IPS-NIHi7 (cell line): ENCODE data around the gene RGS9.
"Not testable (repeated sequence)": the region's sequence is repeated elsewhere in the genome, so short reads cannot be mapped to it uniquely, and the experiment has no call there.

ENCODE experiments used
- DNase-seq: peaks from one replicate; pipeline ENCODE4 v3.0.0; 2012; ENCODE audit warnings: mixed read lengths; ENCODE audit errors: extremely low spot score

RGS9 gene

GRCh38 chr17:65115839-65116238 lies 21.3 kb upstream of the RGS9 start:
- no peak for DNase-seq

- DNase-seq, result not testable (repeated sequence)
Observed at GRCh38 chr17:65116515-65116914, 20.7 kb upstream of the RGS9 start.

- no peak for DNase-seq
Observed at GRCh38 chr17:65117384-65118035, 19.7 kb upstream of the RGS9 start.

GRCh38 chr17:65121368-65121767 lies 15.8 kb upstream of the RGS9 start:
- no peak for DNase-seq

- DNase-seq, result no peak
Observed at GRCh38 chr17:65121916-65122806, 15.0 kb upstream of the RGS9 start.

- peak; percentile 94 for DNase-seq
Observed at GRCh38 chr17:65122836-65123756, 14.1 kb upstream of the RGS9 start.

- DNase-seq, result no peak
Observed at GRCh38 chr17:65123757-65124675, 13.2 kb upstream of the RGS9 start.

GRCh38 chr17:65130832-65131231 lies 6.3 kb upstream of the RGS9 start:
- no peak for DNase-seq

GRCh38 chr17:65131240-65131639 lies 5.9 kb upstream of the RGS9 start:
- no peak for DNase-seq

GRCh38 chr17:65131946-65132345 lies 5.2 kb upstream of the RGS9 start:
- DNase-seq, result no peak

- DNase-seq, result no peak
Observed at GRCh38 chr17:65134035-65134434, 3.1 kb upstream of the RGS9 start.

- DNase-seq, result no peak
Observed at GRCh38 chr17:65139101-65139764, 2.1 kb downstream of the RGS9 start.

- DNase-seq, result no peak
Observed at GRCh38 chr17:65142247-65142646, 5.1 kb downstream of the RGS9 start.

- DNase-seq, result no peak
Observed at GRCh38 chr17:65143889-65144604, 6.9 kb downstream of the RGS9 start.

- DNase-seq, result no peak
Observed at GRCh38 chr17:65145743-65146142, 8.6 kb downstream of the RGS9 start.

- DNase-seq, result no peak
Observed at GRCh38 chr17:65147955-65148354, 10.8 kb downstream of the RGS9 start.

GRCh38 chr17:65154770-65155589 lies 17.8 kb downstream of the RGS9 start:
- DNase-seq, result no peak

GRCh38 chr17:65155622-65156021 lies 18.5 kb downstream of the RGS9 start:
- no peak for DNase-seq
